K562 (cell line): ENCODE results near the gene PPIP5K2. TPM values are rescaled to one million over a fixed set of nuclear protein-coding genes. Genes with fewer than 3 reads are reported as not detected.

Source experiments
- MBD2 ChIP-seq: sonication (generic); IDR thresholded peaks from 2 replicates; pipeline ENCODE4 v1.6.1; 2016; ENCODE audit warnings: low read depth, borderline replicate concordance
- PCBP2 ChIP-seq: fragments of 200-400 bp; formaldehyde crosslinking; IDR thresholded peaks from 2 replicates; pipeline ENCODE4 v1.6.1; 2018; ENCODE audit warnings: low read length, low read depth, mild to moderate bottlenecking, moderate library complexity; ENCODE audit not compliant: poor library complexity, severe bottlenecking
- PHTF2 ChIP-seq: fragments of 250-450 bp; sonication (Bioruptor Pico); IDR thresholded peaks from 2 replicates; pipeline ENCODE4 v1.5.0; 2021; ENCODE audit warnings: mild to moderate bottlenecking
- PTRF ChIP-seq: fragments of 450-650 bp; IDR thresholded peaks from 2 replicates; pipeline ENCODE4 v1.6.1; 2016; ENCODE audit warnings: mild to moderate bottlenecking, missing genetic modification characterization, missing compliant biosample characterization
- RAD21 ChIP-seq, 2 experiments: fragments of 250-450 bp in 1 of 2; fragments of 450-650 bp in 1 of 2; sonication (Bioruptor Pico) in 1 of 2; formaldehyde crosslinking in 1 of 2; IDR thresholded peaks in 1 of 2; conservative IDR thresholded peaks in 1 of 2; 2 replicates each; pipeline versions ENCODE4 v1.4.0 to v1.8.0; 2020 to 2022; ENCODE audit warnings: mild to moderate bottlenecking in 2 of 2, moderate library complexity in 1 of 2
- SAFB ChIP-seq: fragments of 200-400 bp; formaldehyde crosslinking; IDR thresholded peaks from 2 replicates; pipeline ENCODE4 v1.6.1; 2017; ENCODE audit warnings: low read depth, low read length, borderline replicate concordance
- SIN3B ChIP-seq: fragments of 450-650 bp; IDR thresholded peaks from 2 replicates; pipeline ENCODE4 v1.6.1; 2017; ENCODE audit warnings: low read depth, mild to moderate bottlenecking, moderate library complexity
- ZBTB7A ChIP-seq: IDR thresholded peaks from 2 replicates; pipeline ENCODE4 v1.6.1; 2011; ENCODE audit warnings: low read depth, mild to moderate bottlenecking, low read length, moderate library complexity, borderline replicate concordance; ENCODE audit not compliant: control insufficient read depth
- ZNF707 ChIP-seq: fragments of 250-450 bp; sonication (Bioruptor Pico); conservative IDR thresholded peaks from 2 replicates; pipeline ENCODE4 v1.8.0; 2022; ENCODE audit warnings: inconsistent platforms, mild to moderate bottlenecking, moderate library complexity
- ZNF785 ChIP-seq: fragments of 250-450 bp; sonication (Bioruptor Pico); IDR thresholded peaks from 2 replicates; pipeline ENCODE4 v1.4.0; 2020; ENCODE audit warnings: mild to moderate bottlenecking
- polyA plus RNA-seq, 8 experiments: library from polyadenylated mRNA; depleted of rRNA in 4 of 8; stranded (reverse) in 5 of 8; unstranded in 3 of 8; fragments of >200 nt; fragmentation: Nextera tagmentation in 2 of 8; fragmentation: Illumina TruSeq in 1 of 8; extraction: Ambion mirVana in 2 of 8; extraction: Trizol in 1 of 8; gene quantifications; 2 replicates each; pipeline versions ENCODE4 v1.2.1 to v1.2.3, GENCODE V29; 2011 to 2014; ENCODE audit warnings: inconsistent platforms in 1 of 8, missing spikeins in 1 of 8
- total RNA-seq, 7 experiments: library from RNA; depleted of rRNA in 6 of 7; stranded (reverse); fragments of >200 nt in 6 of 7; fragmentation: Illumina TruSeq in 2 of 7; extraction: Trizol in 2 of 7; gene quantifications; 2 replicates each; pipeline versions ENCODE4 v1.2.1 to v1.2.3, GENCODE V29; 2011 to 2021; ENCODE audit warnings: low replicate concordance in 1 of 7
- TF ChIP-seq, protein P1 (sequence below): IDR thresholded peaks from 3 replicates; pipeline ENCODE4 v1.6.1; 2011; ENCODE audit warnings: borderline replicate concordance, mild to moderate bottlenecking, moderate library complexity; ENCODE audit not compliant: insufficient read length; ENCODE audit errors: extremely low read depth
- TF ChIP-seq, protein P2 (sequence below), 3 experiments: fragments of 200-800 bp in 1 of 3; fragments of 250-450 bp in 1 of 3; fragments of 450-650 bp in 1 of 3; sonication (Bioruptor Pico) in 1 of 3; sonication (Bioruptor generic) in 1 of 3; formaldehyde crosslinking in 1 of 3; IDR thresholded peaks; 2 replicates each; pipeline versions ENCODE4 v1.6.1 to v1.8.0; 2016 to 2022; ENCODE audit warnings: mild to moderate bottlenecking in 2 of 3, missing genetic modification characterization in 2 of 3, missing compliant biosample characterization in 1 of 3, moderate library complexity in 1 of 3

PPIP5K2 gene
- total and polyA plus RNA-seq, 9 of the 15 experiments (the other 6 are each of a cell fraction or from before 2014, with no cell fraction given): 39.4 to 150 (median 99.1) TPM

GRCh38 chr5:103177543-103177942, 57.4 kb downstream of the PPIP5K2 start (continued):
- TF ChIP-seq ZBTB7A: no peak
- no peak for TF ChIP-seq ZNF707 (CRISPR knock-in tag)
- TF ChIP-seq, protein P1, sequence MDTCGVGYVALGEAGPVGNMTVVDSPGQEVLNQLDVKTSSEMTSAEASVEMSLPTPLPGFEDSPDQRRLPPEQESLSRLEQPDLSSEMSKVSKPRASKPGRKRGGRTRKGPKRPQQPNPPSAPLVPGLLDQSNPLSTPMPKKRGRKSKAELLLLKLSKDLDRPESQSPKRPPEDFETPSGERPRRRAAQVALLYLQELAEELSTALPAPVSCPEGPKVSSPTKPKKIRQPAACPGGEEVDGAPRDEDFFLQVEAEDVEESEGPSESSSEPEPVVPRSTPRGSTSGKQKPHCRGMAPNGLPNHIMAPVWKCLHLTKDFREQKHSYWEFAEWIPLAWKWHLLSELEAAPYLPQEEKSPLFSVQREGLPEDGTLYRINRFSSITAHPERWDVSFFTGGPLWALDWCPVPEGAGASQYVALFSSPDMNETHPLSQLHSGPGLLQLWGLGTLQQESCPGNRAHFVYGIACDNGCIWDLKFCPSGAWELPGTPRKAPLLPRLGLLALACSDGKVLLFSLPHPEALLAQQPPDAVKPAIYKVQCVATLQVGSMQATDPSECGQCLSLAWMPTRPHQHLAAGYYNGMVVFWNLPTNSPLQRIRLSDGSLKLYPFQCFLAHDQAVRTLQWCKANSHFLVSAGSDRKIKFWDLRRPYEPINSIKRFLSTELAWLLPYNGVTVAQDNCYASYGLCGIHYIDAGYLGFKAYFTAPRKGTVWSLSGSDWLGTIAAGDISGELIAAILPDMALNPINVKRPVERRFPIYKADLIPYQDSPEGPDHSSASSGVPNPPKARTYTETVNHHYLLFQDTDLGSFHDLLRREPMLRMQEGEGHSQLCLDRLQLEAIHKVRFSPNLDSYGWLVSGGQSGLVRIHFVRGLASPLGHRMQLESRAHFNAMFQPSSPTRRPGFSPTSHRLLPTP: no peak
- TF ChIP-seq SIN3B: no peak
- TF ChIP-seq PTRF (tag): no peak
- TF ChIP-seq PCBP2: no peak
- no peak for TF ChIP-seq SAFB
- no peak for TF ChIP-seq MBD2
- TF ChIP-seq PHTF2 (CRISPR knock-in tag): no peak
- no peak for TF ChIP-seq ZNF785 (CRISPR knock-in tag)
- no peak for TF ChIP-seq RAD21 (CRISPR knock-in tag; conservative IDR thresholded peaks at IDR 0.05 in 1 of 2, IDR thresholded peaks at IDR 0.05 in 1 of 2)
- TF ChIP-seq, protein P2, sequence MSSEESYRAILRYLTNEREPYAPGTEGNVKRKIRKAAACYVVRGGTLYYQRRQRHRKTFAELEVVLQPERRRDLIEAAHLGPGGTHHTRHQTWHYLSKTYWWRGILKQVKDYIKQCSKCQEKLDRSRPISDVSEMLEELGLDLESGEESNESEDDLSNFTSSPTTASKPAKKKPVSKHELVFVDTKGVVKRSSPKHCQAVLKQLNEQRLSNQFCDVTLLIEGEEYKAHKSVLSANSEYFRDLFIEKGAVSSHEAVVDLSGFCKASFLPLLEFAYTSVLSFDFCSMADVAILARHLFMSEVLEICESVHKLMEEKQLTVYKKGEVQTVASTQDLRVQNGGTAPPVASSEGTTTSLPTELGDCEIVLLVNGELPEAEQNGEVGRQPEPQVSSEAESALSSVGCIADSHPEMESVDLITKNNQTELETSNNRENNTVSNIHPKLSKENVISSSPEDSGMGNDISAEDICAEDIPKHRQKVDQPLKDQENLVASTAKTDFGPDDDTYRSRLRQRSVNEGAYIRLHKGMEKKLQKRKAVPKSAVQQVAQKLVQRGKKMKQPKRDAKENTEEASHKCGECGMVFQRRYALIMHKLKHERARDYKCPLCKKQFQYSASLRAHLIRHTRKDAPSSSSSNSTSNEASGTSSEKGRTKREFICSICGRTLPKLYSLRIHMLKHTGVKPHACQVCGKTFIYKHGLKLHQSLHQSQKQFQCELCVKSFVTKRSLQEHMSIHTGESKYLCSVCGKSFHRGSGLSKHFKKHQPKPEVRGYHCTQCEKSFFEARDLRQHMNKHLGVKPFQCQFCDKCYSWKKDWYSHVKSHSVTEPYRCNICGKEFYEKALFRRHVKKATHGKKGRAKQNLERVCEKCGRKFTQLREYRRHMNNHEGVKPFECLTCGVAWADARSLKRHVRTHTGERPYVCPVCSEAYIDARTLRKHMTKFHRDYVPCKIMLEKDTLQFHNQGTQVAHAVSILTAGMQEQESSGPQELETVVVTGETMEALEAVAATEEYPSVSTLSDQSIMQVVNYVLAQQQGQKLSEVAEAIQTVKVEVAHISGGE (CRISPR knock-in tag; IDR thresholded peaks at IDR 0.05): no peak
